Osteoblast (primary cell): ENCODE results near the gene MCM6. TPM values are rescaled to one million over a fixed set of nuclear protein-coding genes. Genes with fewer than 3 reads are reported as not detected.

ENCODE experiments used
- DNase-seq: peaks from one replicate; pipeline ENCODE4 v3.0.0; 2011; ENCODE audit warnings: low spot score, mixed read lengths; ENCODE audit not compliant: insufficient read length; ENCODE audit errors: missing footprints
- H2AFZ ChIP-seq: 2 replicates; pipeline ENCODE4 v1.6.0; 2011; ENCODE audit warnings: mild to moderate bottlenecking, low read length
- H3K27ac ChIP-seq: 2 replicates; pipeline ENCODE4 v1.5.1; 2011; ENCODE audit warnings: mild to moderate bottlenecking, low read depth, low read length, moderate library complexity
- H3K27me3 ChIP-seq: 2 replicates; pipeline ENCODE4 v1.6.0; 2012; ENCODE audit warnings: mild to moderate bottlenecking, control low read depth, inconsistent platforms, low read length, moderate library complexity; ENCODE audit not compliant: insufficient read depth
- H3K36me3 ChIP-seq: 2 replicates; pipeline ENCODE4 v1.5.1; 2011; ENCODE audit warnings: mild to moderate bottlenecking, low read length, control low read depth, moderate library complexity; ENCODE audit not compliant: insufficient read depth
- H3K4me1 ChIP-seq: 2 replicates; pipeline ENCODE4 v1.5.1; 2011; ENCODE audit warnings: mild to moderate bottlenecking, low read length, control low read depth, moderate library complexity; ENCODE audit not compliant: insufficient read depth
- H3K4me2 ChIP-seq: 2 replicates; pipeline ENCODE4 v1.6.0; 2011; ENCODE audit warnings: mild to moderate bottlenecking, low read length; ENCODE audit not compliant: insufficient read depth
- H3K4me3 ChIP-seq: fragments of 200-600 bp; sonication (generic); 3 replicates; pipeline ENCODE4 v1.5.1; 2012; ENCODE audit warnings: mild to moderate bottlenecking, low read length, inconsistent platforms; ENCODE audit not compliant: insufficient read depth
- H3K79me2 ChIP-seq: 2 replicates; pipeline ENCODE4 v1.6.0; 2012; ENCODE audit warnings: mild to moderate bottlenecking, low read length, control low read depth, inconsistent platforms; ENCODE audit not compliant: insufficient read depth
- H3K9me3 ChIP-seq: 2 replicates; pipeline ENCODE4 v1.5.1; 2011; ENCODE audit warnings: low read depth, low read length, control low read depth
- H4K20me1 ChIP-seq: 2 replicates; pipeline ENCODE4 v1.6.0; 2012; ENCODE audit warnings: mild to moderate bottlenecking, low read length, control low read depth; ENCODE audit not compliant: insufficient read depth
- CTCF ChIP-seq: IDR thresholded peaks from 2 replicates; pipeline ENCODE4 v1.5.1; 2011; ENCODE audit warnings: mild to moderate bottlenecking, low read depth, low read length, moderate library complexity; ENCODE audit errors: extremely low read depth
- total RNA-seq: library from RNA; depleted of rRNA; stranded (reverse); fragments of >200 nt; gene quantifications from 2 replicates; pipeline ENCODE4 v1.2.3, GENCODE V29; 2012

Gene MCM6
- total RNA-seq, 1 donor = 14.5 TPM

- Histone ChIP-seq H3K4me2 (no peak overlapping the region), H3K79me2 (no peaks in the 10 kb centered on the region), H3K27ac (no peak overlapping the region), H4K20me1 (no peaks in the 10 kb centered on the region), H3K27me3 (no peaks in the 10 kb centered on the region), H2AFZ (no peak overlapping the region), H3K9me3 (no peaks in the 10 kb centered on the region), H3K4me1 (no peaks in the 10 kb centered on the region), H3K4me3 (no peak overlapping the region), H3K36me3 (peaks cover 32% of the 10 kb centered on the region)
- no peak for DNase-seq
- TF ChIP-seq CTCF = no peak
Observed at GRCh38 chr2:135853401-135853800, 22.8 kb downstream of the MCM6 start.

- H3K27ac ChIP-seq = no peak overlapping the region
- peaks cover 21% of the 10 kb centered on the region for H3K36me3 ChIP-seq
- H4K20me1 ChIP-seq = no peaks in the 10 kb centered on the region
- H3K9me3 ChIP-seq = no peaks in the 10 kb centered on the region
- DNase-seq = no peak
- H3K4me2 ChIP-seq = no peak overlapping the region
- H3K79me2 ChIP-seq = no peaks in the 10 kb centered on the region
- H3K4me3 ChIP-seq = no peak overlapping the region
- no peak for TF ChIP-seq CTCF
- no peaks in the 10 kb centered on the region for H3K27me3 ChIP-seq
- no peaks in the 10 kb centered on the region for H3K4me1 ChIP-seq
- no peak overlapping the region for H2AFZ ChIP-seq
Observed at GRCh38 chr2:135851858-135852257, 24.4 kb downstream of the MCM6 start.

GRCh38 chr2:135850892-135851668 lies 25.2 kb downstream of the MCM6 start:
- H3K4me1 ChIP-seq = no peaks in the 10 kb centered on the region
- no peaks in the 10 kb centered on the region for H3K27me3 ChIP-seq
- H3K4me2 ChIP-seq = no peak overlapping the region
- no peak overlapping the region for H2AFZ ChIP-seq
- DNase-seq = no peak
- H3K79me2 ChIP-seq = no peaks in the 10 kb centered on the region
- peaks cover 15% of the 10 kb centered on the region for H3K36me3 ChIP-seq
- H3K27ac ChIP-seq = no peak overlapping the region
- H4K20me1 ChIP-seq = no peaks in the 10 kb centered on the region
- no peak for TF ChIP-seq CTCF
- no peaks in the 10 kb centered on the region for H3K9me3 ChIP-seq
- H3K4me3 ChIP-seq = no peak overlapping the region

GRCh38 chr2:135849087-135849486 lies 27.2 kb downstream of the MCM6 start:
- Histone ChIP-seq H4K20me1 (no peaks in the 10 kb centered on the region), H3K36me3 (peaks cover 18% of the 10 kb centered on the region), H3K4me1 (no peaks in the 10 kb centered on the region), H3K27me3 (no peaks in the 10 kb centered on the region), H3K4me3 (no peak overlapping the region), H2AFZ (no peak overlapping the region), H3K9me3 (no peaks in the 10 kb centered on the region), H3K79me2 (no peaks in the 10 kb centered on the region), H3K27ac (no peak overlapping the region), H3K4me2 (no peak overlapping the region)
- no peak for TF ChIP-seq CTCF
- no peak for DNase-seq
